K562 (cell line): ENCODE measurements around the gene PTP4A2. TPM values are rescaled to one million over a fixed set of nuclear protein-coding genes. Genes with fewer than 3 reads are reported as not detected.
A peak's percentile ranks its signal among the peaks of the same experiment; 100 is the strongest.

Experiments used
- ATF3 ChIP-seq, 2 experiments: fragments of 450-650 bp in 1 of 2; sonication (generic) in 1 of 2; formaldehyde crosslinking in 1 of 2; IDR thresholded peaks in 1 of 2; conservative IDR thresholded peaks in 1 of 2; 2 replicates each; pipeline versions ENCODE4 v1.6.1 to v1.8.1; 2016 to 2023; ENCODE audit warnings: mild to moderate bottlenecking in 2 of 2, moderate library complexity in 2 of 2, inconsistent platforms in 1 of 2, missing genetic modification reagents in 1 of 2
- ATF6 ChIP-seq: sonication (generic); formaldehyde crosslinking; IDR thresholded peaks from 2 replicates; pipeline ENCODE4 v1.4.0; 2020; ENCODE audit warnings: mild to moderate bottlenecking, missing genetic modification reagents
- CBFA2T3 ChIP-seq: fragments of 450-650 bp; IDR thresholded peaks from 2 replicates; pipeline ENCODE4 v1.6.1; 2017
- CEBPG ChIP-seq, 3 experiments: fragments of 200-800 bp in 1 of 3; sonication (Bioruptor generic) in 1 of 3; sonication (generic) in 1 of 3; formaldehyde crosslinking in 1 of 3; IDR thresholded peaks in 2 of 3; conservative IDR thresholded peaks in 1 of 3; 2 replicates each; pipeline versions ENCODE4 v1.6.1 to v1.8.0; 2016 to 2022; ENCODE audit warnings: missing compliant biosample characterization in 2 of 3, missing genetic modification characterization in 2 of 3, mild to moderate bottlenecking in 1 of 3, missing genetic modification reagents in 1 of 3
- ETV6 ChIP-seq, 3 experiments: fragments of 150-350 bp in 1 of 3; sonication (generic) in 1 of 3; formaldehyde crosslinking in 1 of 3; IDR thresholded peaks; 2 replicates each; pipeline versions ENCODE4 v1.6.1 to v1.8.0; 2014 to 2022; ENCODE audit warnings: borderline replicate concordance in 2 of 3, low read depth in 2 of 3, antibody characterized with exemption in 1 of 3, low read length in 1 of 3, mild to moderate bottlenecking in 1 of 3, missing genetic modification reagents in 1 of 3
- GTF2A2 ChIP-seq: IDR thresholded peaks from 2 replicates; pipeline ENCODE4 v1.6.1; 2016; ENCODE audit warnings: mild to moderate bottlenecking, missing genetic modification characterization, missing compliant biosample characterization
- MEF2A ChIP-seq: IDR thresholded peaks from 2 replicates; pipeline ENCODE4 v1.6.1; 2011; ENCODE audit warnings: low read depth, mild to moderate bottlenecking, low read length, moderate library complexity; ENCODE audit not compliant: control insufficient read depth
- NCOA1 ChIP-seq: fragments of 450-650 bp; IDR thresholded peaks from 2 replicates; pipeline ENCODE4 v1.6.1; 2016; ENCODE audit warnings: low read depth
- RBM25 ChIP-seq: fragments of 200-400 bp; formaldehyde crosslinking; IDR thresholded peaks from 2 replicates; pipeline ENCODE4 v1.6.1; 2018; ENCODE audit warnings: low read length, low read depth, moderate library complexity; ENCODE audit not compliant: severe bottlenecking
- RNF219 ChIP-seq: fragments of 250-450 bp; sonication (Bioruptor Pico); IDR thresholded peaks from 2 replicates; pipeline ENCODE4 v1.5.0; 2022; ENCODE audit warnings: mild to moderate bottlenecking
- SMARCB1 ChIP-seq: IDR thresholded peaks from 2 replicates; pipeline ENCODE4 v1.6.1; 2011; ENCODE audit warnings: improper control_type of control experiment, low read depth; ENCODE audit not compliant: insufficient read length
- ZBTB43 ChIP-seq: sonication (generic); formaldehyde crosslinking; IDR thresholded peaks from 2 replicates; pipeline ENCODE4 v1.8.0; 2023; ENCODE audit warnings: mild to moderate bottlenecking, missing genetic modification reagents
- ZNF212 ChIP-seq: fragments of 450-650 bp; formaldehyde crosslinking; IDR thresholded peaks from 2 replicates; pipeline ENCODE4 v1.4.0; 2020; ENCODE audit warnings: mild to moderate bottlenecking
- ZNF253 ChIP-seq: fragments of 250-450 bp; sonication (Bioruptor Pico); conservative IDR thresholded peaks from 2 replicates; pipeline ENCODE4 v1.6.1; 2021; ENCODE audit warnings: mild to moderate bottlenecking
- ZNF586 ChIP-seq: fragments of 450-650 bp; formaldehyde crosslinking; conservative IDR thresholded peaks from 2 replicates; pipeline ENCODE4 v1.4.0; 2020; ENCODE audit warnings: mild to moderate bottlenecking, moderate library complexity
- ZNF639 ChIP-seq, 2 experiments: fragments of 200-800 bp in 1 of 2; sonication (Bioruptor generic) in 1 of 2; sonication (generic) in 1 of 2; formaldehyde crosslinking in 1 of 2; IDR thresholded peaks in 1 of 2; conservative IDR thresholded peaks in 1 of 2; 2 replicates each; pipeline versions ENCODE4 v1.5.0 to v1.6.1; 2016 to 2020; ENCODE audit warnings: missing compliant biosample characterization in 1 of 2, missing genetic modification characterization in 1 of 2, missing genetic modification reagents in 1 of 2
- ZNF707 ChIP-seq: fragments of 250-450 bp; sonication (Bioruptor Pico); conservative IDR thresholded peaks from 2 replicates; pipeline ENCODE4 v1.8.0; 2022; ENCODE audit warnings: inconsistent platforms, mild to moderate bottlenecking, moderate library complexity
- polyA plus RNA-seq, 8 experiments: library from polyadenylated mRNA; depleted of rRNA in 4 of 8; stranded (reverse) in 5 of 8; unstranded in 3 of 8; fragments of >200 nt; fragmentation: Nextera tagmentation in 2 of 8; fragmentation: Illumina TruSeq in 1 of 8; extraction: Ambion mirVana in 2 of 8; extraction: Trizol in 1 of 8; gene quantifications; 2 replicates each; pipeline versions ENCODE4 v1.2.1 to v1.2.3, GENCODE V29; 2011 to 2014; ENCODE audit warnings: inconsistent platforms in 1 of 8, missing spikeins in 1 of 8
- total RNA-seq, 7 experiments: library from RNA; depleted of rRNA in 6 of 7; stranded (reverse); fragments of >200 nt in 6 of 7; fragmentation: Illumina TruSeq in 2 of 7; extraction: Trizol in 2 of 7; gene quantifications; 2 replicates each; pipeline versions ENCODE4 v1.2.1 to v1.2.3, GENCODE V29; 2011 to 2021; ENCODE audit warnings: low replicate concordance in 1 of 7

Gene PTP4A2
- total and polyA plus RNA-seq, 9 of the 15 experiments (the other 6 are each of a cell fraction or from before 2014, with no cell fraction given): 197 to 870 (median 480) TPM

- TF ChIP-seq ZNF212 (no peak), ATF6 (no peak), GTF2A2 (tag) (no peak), RNF219 (CRISPR knock-in tag) (no peak), ZNF586 (CRISPR knock-in tag) (0 out of 2 replicates have a peak, but pooled peaks have one; percentile 60), ATF3 (IDR thresholded peaks at IDR 0.05) (0 out of 2 replicates have a peak, but pooled peaks have one; percentile 16), ATF3 (CRISPR knock-in tag; conservative IDR thresholded peaks at IDR 0.05) (no peak), CBFA2T3 (no peak), SMARCB1 (no peak), ZNF253 (CRISPR knock-in tag) (no peak), RBM25 (peak; percentile 72), ZBTB43 (no peak), CEBPG (CRISPR knock-in tag; IDR thresholded peaks at IDR 0.05) (0 out of 2 replicates have a peak, but pooled peaks have one; percentile 35), CEBPG (tag; conservative IDR thresholded peaks at IDR 0.05 in 1 of 2, IDR thresholded peaks at IDR 0.05 in 1 of 2) (peak; percentile 40 to 86; a peak in 3 of 4 replicates), MEF2A (no peak), ZNF707 (no peak), NCOA1 (no peak), ETV6 (IDR thresholded peaks at IDR 0.05; ENCODE audit: borderline replicate concordance in 1 of 2, low read depth in 2 of 2, low read length in 1 of 2) (no peak), ETV6 (CRISPR knock-in tag; IDR thresholded peaks at IDR 0.05; ENCODE audit: borderline replicate concordance) (no peak), ZNF639 (CRISPR knock-in tag; conservative IDR thresholded peaks at IDR 0.05 in 1 of 2, IDR thresholded peaks at IDR 0.05 in 1 of 2) (no peak)
Observed at GRCh38 chr1:31865728-31866449, 72.3 kb downstream of the PTP4A2 start (continued).
